GM18519 (cell line): ENCODE results near the gene EIF3M.

ENCODE experiments used
- ATAC-seq: cut with Tn5 transposase; IDR thresholded peaks from one replicate; pipeline ENCODE4 v1.9.1; 2021; ENCODE audit warnings: mild to moderate bottlenecking, moderate library complexity; ENCODE audit not compliant: unreplicated experiment, low FRiP score

The EIF3M gene

GRCh38 chr11:32583459-32584271, at the start of gene EIF3M:
Gene EIF3M, plus strand, starts transcription at chr11:32583831. Its CDS starts 57 bp downstream, at chr11:32583888.
- peak; percentile 92 for ATAC-seq

GRCh38 chr11:32538804-32539203, 44.8 kb upstream of the EIF3M start:
- no peak for ATAC-seq

- no peak for ATAC-seq
Measured at GRCh38 chr11:32549611-32550187, 33.9 kb upstream of the EIF3M start.

- ATAC-seq, result no peak
Measured at GRCh38 chr11:32550207-32550606, 33.4 kb upstream of the EIF3M start.

GRCh38 chr11:32555091-32555490, 28.5 kb upstream of the EIF3M start:
- ATAC-seq, result no peak

GRCh38 chr11:32555895-32556294, 27.7 kb upstream of the EIF3M start:
- ATAC-seq, result no peak

GRCh38 chr11:32561835-32562234, 21.8 kb upstream of the EIF3M start:
- ATAC-seq, result no peak

- ATAC-seq, result no peak
Measured at GRCh38 chr11:32562839-32563599, 20.6 kb upstream of the EIF3M start.

- ATAC-seq, result no peak
Measured at GRCh38 chr11:32563600-32563959, 20.1 kb upstream of the EIF3M start.

GRCh38 chr11:32566517-32566916, 17.1 kb upstream of the EIF3M start:
- no peak for ATAC-seq

GRCh38 chr11:32567154-32567553, 16.5 kb upstream of the EIF3M start:
- ATAC-seq, result no peak

- ATAC-seq, result no peak
Measured at GRCh38 chr11:32569313-32569881, 14.2 kb upstream of the EIF3M start.

- ATAC-seq, result no peak
Measured at GRCh38 chr11:32571039-32571438, 12.6 kb upstream of the EIF3M start.

GRCh38 chr11:32573228-32573627, 10.4 kb upstream of the EIF3M start:
- ATAC-seq, result no peak

- ATAC-seq, result no peak
Measured at GRCh38 chr11:32574421-32574820, 9.2 kb upstream of the EIF3M start.

- ATAC-seq, result no peak
Measured at GRCh38 chr11:32575070-32575469, 8.6 kb upstream of the EIF3M start.

GRCh38 chr11:32576456-32576855, 7.2 kb upstream of the EIF3M start:
- ATAC-seq, result no peak

- ATAC-seq, result no peak
Measured at GRCh38 chr11:32580967-32581366, 2.7 kb upstream of the EIF3M start.

- no peak for ATAC-seq
Measured at GRCh38 chr11:32581556-32581955, 2.1 kb upstream of the EIF3M start.

- ATAC-seq, result no peak
Measured at GRCh38 chr11:32584921-32585320, 1.3 kb downstream of the EIF3M start.

- no peak for ATAC-seq
Measured at GRCh38 chr11:32586576-32587190, 3.1 kb downstream of the EIF3M start.
